ENCODE measurements around the gene VMA21.
A peak's percentile ranks its signal among the peaks of the same experiment; 100 is the strongest.

Gene VMA21, protein sequence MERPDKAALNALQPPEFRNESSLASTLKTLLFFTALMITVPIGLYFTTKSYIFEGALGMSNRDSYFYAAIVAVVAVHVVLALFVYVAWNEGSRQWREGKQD

GRCh38 chrX:151396825-151397740, at the start of gene VMA21:
TSS of gene VMA21 (plus strand) at chrX:151397206. CDS start at chrX:151397309, 103 bp downstream.
- DNase-seq (ENCODE audit: low spot score): peak; percentile 80

DNA sequence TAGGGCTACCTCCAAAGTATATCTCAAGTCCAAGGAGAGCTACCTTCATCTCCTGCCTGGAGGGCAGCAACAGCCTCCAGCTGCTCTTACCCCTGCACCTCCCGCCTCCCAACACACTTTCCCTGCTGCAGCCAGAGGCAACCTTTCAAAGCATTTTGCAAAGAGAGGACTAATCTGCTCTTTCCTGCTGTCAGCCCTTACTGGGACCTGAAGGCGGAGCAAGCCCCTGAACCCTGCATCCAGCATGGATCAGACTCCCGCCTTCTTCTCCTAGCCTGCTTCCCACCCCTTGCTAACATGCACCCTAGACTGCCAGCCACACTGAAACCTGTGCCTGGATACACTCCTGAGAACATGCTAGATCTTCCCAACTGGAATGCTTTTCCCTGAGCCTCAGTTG, 37.7 kb upstream of the VMA21 start:
- DNase-seq (ENCODE audit: low spot score): no peak

DNA sequence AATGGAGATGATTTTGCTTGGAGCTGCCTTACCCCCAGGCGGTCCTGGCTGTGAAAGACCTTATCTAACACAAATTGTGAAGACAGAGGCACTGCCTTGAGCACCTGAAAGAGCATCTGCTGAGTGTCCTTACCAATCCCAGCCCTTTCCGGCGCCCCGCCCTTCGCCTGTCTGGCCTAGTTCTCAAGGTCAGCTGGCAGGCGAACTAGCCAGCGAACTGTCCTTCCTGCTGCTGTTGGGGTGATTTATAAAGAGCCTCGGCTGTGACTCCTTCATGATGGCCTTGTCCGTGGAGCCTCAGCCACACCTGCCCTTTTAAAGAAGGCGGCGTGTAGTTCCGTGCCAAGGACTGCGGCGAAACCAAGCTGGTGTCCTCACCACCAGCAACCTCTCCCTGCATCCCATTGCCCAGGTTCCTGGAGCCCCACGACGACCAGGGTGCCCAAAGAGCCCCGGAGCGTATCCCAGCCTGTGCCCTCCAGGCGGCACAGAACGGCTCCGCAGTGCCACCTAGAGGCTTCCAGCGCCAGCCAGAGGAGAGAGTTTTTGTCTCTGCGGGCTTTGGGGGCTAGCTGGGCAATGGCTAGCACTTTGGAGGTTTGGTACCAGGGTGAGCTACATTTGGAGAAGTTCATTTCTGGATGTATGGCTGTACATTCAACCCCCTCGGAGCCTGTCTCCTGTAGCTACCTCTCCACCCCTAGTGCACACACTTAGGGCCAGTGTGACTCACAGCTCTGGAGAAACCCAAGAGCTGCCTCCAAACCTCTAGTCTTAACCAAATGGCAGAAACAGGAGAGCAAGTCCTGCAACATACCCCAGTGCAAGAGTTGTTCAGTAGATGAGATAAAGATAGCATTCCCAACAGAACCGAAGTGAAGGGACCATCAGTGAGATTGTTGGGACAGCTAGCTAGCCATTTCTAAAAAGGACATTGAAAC, 36.8 kb upstream of the VMA21 start:
- peak; percentile 33 for DNase-seq (ENCODE audit: low spot score)

- no peak for DNase-seq (ENCODE audit: low spot score)
Measured at GRCh38 chrX:151363316-151363715, 33.7 kb upstream of the VMA21 start.

- no peak for DNase-seq (ENCODE audit: low spot score)
Measured at GRCh38 chrX:151365579-151365978, 31.4 kb upstream of the VMA21 start.

- DNase-seq (ENCODE audit: low spot score): no peak
Measured at GRCh38 chrX:151370906-151371305, 26.1 kb upstream of the VMA21 start.

DNA sequence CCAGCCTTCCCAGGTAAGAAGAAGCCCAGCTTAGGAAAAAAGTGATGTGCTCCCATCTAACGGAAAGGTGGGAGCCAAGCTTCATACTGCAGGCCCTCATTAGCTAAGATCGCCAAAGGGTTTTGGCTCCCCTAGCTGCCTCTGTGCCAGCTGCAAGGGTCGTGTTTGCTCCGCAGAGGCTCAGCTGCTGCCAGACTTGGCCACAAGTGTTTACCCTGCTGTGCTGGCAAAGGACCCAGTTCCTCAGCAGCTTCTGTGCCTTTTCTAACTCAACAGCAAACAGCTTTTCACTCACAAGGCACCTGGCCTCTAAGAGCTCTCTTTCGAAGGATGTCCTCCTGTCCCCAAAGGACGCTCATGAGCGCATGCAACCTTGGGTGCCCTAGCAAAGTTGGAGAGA, 12.2 kb upstream of the VMA21 start:
- no peak for DNase-seq (ENCODE audit: low spot score)

DNA sequence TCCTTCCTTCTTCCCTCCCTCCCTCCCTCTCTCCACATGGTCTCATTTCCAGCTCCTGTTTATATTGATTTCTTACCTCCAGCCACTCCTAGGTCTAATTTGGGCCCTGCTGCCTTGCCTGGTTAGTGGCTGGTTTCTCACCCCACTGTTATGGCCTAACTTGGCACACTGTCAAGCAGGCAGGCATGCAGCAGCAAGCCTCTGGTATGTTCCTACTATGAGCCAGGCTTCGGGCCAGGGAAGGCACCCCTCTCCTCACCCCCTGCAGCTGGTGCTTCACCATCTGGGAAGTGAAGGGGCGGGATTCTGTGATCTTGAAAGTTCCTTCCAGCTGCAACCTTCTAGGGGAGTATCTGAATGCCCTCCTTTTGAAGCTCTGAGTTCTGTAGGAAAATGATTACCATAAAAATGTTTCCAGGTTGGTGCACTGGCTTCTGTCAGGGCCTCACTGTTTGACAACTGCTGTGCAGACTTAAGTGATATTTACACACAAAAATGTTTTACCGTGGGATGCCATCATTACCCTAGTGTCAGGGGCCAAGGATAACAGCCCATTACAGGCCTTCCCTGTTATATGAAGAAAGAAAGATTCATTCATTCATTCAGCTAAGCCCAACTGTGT, 10.1 kb upstream of the VMA21 start:
- no peak for DNase-seq (ENCODE audit: low spot score)

GRCh38 chrX:151391722-151392121, 5.3 kb upstream of the VMA21 start:
- no peak for DNase-seq (ENCODE audit: low spot score)

DNA sequence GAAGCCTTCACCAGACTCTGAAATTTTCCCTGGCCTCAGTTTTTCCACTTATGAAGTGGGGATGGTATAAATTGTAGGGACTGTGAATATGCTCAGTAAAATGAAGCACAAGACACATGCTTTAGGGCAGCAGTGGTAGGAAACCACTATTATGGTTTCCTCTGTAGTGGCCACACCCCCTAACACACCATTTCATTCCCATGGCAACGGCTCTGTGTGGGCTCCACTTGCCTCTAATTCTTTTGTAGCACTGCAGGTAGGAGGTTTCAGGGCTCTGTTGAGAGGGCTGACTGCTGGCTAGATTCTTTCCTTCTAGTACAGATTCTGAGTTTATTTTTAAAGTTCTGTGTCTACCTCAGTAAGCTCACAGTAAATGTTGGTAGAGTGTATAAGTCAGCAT, 3.5 kb upstream of the VMA21 start:
- peak; percentile 83 for DNase-seq (ENCODE audit: low spot score)

GRCh38 chrX:151396042-151396824, 773 bp upstream of the VMA21 start:
- peak; percentile 48 for DNase-seq (ENCODE audit: low spot score)

GRCh38 chrX:151397741-151398070, 700 bp downstream of the VMA21 start:
- no peak for DNase-seq (ENCODE audit: low spot score)

DNA sequence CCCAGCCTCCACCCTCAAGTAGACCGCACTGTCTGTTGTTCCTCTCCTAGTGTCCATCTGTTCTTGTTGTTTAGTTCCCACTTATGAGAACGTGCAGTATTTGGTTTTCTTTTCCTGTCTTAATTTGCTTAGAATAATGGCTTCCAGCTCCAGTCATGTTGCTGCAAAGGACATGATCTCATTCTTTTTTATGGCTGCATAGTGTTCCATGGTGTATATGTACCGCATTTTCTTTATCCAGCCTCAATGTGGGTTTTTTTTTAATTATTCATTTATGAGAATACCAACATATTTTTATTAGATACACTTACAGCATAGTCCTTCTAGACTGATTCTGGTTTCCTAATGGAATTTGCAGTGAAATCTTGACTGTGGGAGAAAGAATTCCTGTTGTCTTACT, 1.3 kb downstream of the VMA21 start:
- DNase-seq (ENCODE audit: low spot score): no peak

DNA sequence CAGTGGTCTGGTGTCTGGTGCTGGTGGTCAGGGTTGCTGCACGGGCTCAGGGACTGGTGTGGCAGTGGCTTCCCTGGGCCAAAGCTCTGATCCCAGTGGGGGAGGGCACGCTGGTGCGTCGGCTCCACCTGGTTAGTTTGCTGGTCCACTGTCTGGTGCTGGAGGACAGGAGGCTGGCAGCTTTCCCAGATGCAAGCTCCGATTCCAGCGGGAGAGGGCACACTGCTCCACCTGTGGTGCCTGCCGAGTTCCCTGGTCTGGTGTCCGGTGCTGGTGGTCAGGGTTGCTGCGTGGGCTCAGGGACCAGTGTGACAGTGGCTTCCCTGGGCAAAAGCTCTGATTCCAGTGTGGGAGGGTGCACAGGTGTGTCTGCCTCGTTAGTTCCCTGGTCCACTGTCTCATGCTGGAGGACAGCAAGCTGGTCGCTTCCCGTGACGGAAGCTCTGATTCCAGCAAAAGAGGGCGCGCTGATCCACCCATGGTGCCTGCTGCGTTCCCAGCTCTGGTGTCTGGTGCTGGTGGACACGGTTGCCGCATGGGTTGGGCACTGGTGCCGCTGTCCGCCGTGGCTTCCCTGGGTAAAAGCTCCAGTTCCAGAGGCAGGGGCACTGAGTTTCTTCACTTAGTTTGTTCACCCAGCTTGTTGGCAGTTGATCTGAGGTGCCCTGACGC, 5.8 kb downstream of the VMA21 start:
- no peak for DNase-seq (ENCODE audit: low spot score)

DNA sequence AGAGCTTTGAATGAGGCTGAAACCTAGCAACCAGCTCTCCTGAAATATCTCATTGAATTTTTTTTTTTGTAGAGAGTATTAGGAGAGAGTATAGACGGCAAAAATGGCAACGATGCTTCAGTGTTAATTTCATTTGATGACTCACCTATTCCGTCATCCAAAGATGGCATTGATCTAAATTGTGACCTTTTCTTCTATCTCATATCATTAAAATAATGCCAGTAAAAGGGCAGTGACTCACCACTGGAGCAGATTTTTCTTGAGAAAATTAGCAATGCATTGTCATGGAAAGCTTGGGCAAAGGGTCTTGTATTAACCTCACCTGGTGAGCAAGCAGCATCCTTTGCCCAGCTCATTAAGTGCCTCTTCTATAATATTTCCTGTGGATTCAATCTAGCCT, 19.6 kb downstream of the VMA21 start:
- DNase-seq (ENCODE audit: low spot score): no peak

DNA sequence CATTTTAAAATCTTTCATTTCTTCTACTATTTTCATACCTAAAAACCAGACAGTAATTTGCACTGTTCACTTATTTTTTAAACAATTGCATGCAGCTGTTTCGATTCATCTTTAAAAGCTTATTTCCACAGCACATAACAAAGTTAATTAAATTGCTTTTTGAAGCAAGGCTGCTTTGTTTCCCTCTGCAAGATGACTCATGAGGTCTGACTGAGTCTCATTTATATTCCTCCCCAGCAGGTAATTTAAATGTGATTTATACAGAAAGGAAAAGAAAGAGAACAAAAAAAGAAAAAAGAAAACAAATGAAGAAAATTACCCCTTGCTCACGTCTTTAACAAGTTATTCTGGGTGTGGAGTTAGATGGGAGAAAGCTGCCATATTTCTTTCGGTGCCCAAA, 22.8 kb downstream of the VMA21 start:
- DNase-seq (ENCODE audit: low spot score): no peak

DNA sequence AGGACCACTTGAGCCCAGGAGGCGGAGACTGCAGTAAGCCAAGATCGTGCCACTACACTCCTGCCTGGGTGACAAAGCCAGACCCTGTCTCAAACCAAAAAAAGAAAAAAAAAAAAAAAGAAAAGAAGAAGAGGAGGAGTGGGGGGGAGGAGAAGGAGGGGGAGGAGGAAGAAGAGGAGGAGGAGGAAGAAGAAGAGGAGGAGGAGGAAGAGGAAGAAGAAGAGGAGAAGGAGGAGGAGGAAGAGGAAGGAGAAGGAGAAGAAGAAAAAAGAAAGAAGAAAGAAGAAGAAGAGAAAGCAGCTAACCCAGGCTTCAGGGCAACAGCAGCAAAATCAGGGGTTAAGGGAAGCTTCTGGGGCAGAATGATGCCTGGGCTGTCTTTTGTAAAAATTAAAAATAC, 27.5 kb downstream of the VMA21 start:
- DNase-seq (ENCODE audit: low spot score): no peak

GRCh38 chrX:151448509-151448908, 51.5 kb downstream of the VMA21 start:
- DNase-seq (ENCODE audit: low spot score): no peak

DNA sequence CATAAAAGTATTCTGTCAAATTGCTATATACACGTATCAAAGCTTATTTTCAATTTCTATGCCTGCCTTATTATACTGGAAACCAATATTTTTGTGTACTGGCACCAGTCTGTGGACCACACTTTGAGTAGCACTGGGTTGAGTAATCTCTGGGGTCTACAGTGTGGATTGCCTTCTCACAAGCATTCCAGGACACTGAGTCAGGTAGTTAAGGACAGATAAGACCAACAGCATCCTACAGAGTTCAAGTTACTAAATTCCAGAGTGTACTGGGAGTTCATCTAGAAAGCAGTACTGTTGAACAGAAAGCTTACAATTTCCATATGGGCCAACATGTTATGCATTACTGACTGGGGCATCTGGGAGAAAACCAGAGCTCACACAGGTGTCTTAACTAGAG, 61.8 kb downstream of the VMA21 start:
- no peak for DNase-seq (ENCODE audit: low spot score)
